Stimulated activated CD8-positive, alpha-beta memory T cell treated with anti-CD3 and anti-CD28 coated beads, Interleukin-15, amount 100 ng/mL, for 48 hours (primary cell): ENCODE results near the gene SLIT3.

ENCODE experiments used
- DNase-seq, 2 donors: peaks; one replicate each; pipeline ENCODE4 v3.0.0-alpha.2; 2020; ENCODE audit warnings: low read depth in 2 of 2

SLIT3 gene

GRCh38 chr5:168674893-168675482 lies 626.0 kb downstream of the SLIT3 start:
- DNase-seq: no peak

GRCh38 chr5:168672888-168673287 lies 628.1 kb downstream of the SLIT3 start:
- no peak for DNase-seq

- DNase-seq: no peak
Measured at GRCh38 chr5:168672016-168672415, 628.9 kb downstream of the SLIT3 start.

GRCh38 chr5:168670881-168671575 lies 629.9 kb downstream of the SLIT3 start:
- no peak for DNase-seq

- no peak for DNase-seq
Measured at GRCh38 chr5:168669668-168670378, 631.1 kb downstream of the SLIT3 start.

GRCh38 chr5:168669156-168669555 lies 631.8 kb downstream of the SLIT3 start:
- no peak for DNase-seq

- no peak for DNase-seq
Measured at GRCh38 chr5:168668078-168668477, 632.9 kb downstream of the SLIT3 start.

- no peak for DNase-seq
Measured at GRCh38 chr5:168667301-168667840, 633.6 kb downstream of the SLIT3 start.

GRCh38 chr5:168666356-168666755 lies 634.6 kb downstream of the SLIT3 start:
- no peak for DNase-seq

GRCh38 chr5:168663276-168664004 lies 637.5 kb downstream of the SLIT3 start:
- DNase-seq: no peak

- no peak for DNase-seq
Measured at GRCh38 chr5:168661593-168662485, 639.1 kb downstream of the SLIT3 start.

- no peak for DNase-seq
Measured at GRCh38 chr5:168660691-168661090, 640.2 kb downstream of the SLIT3 start.

GRCh38 chr5:168659286-168659847 lies 641.6 kb downstream of the SLIT3 start:
- DNase-seq: no peak

GRCh38 chr5:168658394-168658793 lies 642.5 kb downstream of the SLIT3 start:
- no peak for DNase-seq

GRCh38 chr5:168656633-168657032 lies 644.3 kb downstream of the SLIT3 start:
- no peak for DNase-seq

- DNase-seq: no peak
Measured at GRCh38 chr5:168655316-168655715, 645.6 kb downstream of the SLIT3 start.

GRCh38 chr5:168654211-168654721 lies 646.7 kb downstream of the SLIT3 start:
- DNase-seq: no peak

GRCh38 chr5:168653626-168654025 lies 647.3 kb downstream of the SLIT3 start:
- DNase-seq: no peak

GRCh38 chr5:168651648-168652047 lies 649.3 kb downstream of the SLIT3 start:
- no peak for DNase-seq

- DNase-seq: peak in 1 of 2 donors; percentile 12
Measured at GRCh38 chr5:168649306-168649705, 651.6 kb downstream of the SLIT3 start.
